Thyroid gland (tissue), 4 donors: ENCODE data around the gene FGF19.

Experiments
- POLR2A ChIP-seq, 2 donors: fragments of 450-650 bp; IDR thresholded peaks; one replicate each; pipeline ENCODE4 v1.6.1; 2017; ENCODE audit warnings: antibody characterized with exemption in 2 of 2, mild to moderate bottlenecking in 2 of 2, moderate library complexity in 1 of 2
- TF ChIP-seq, protein P1 (sequence below), 6 experiments: fragments of 200-600 bp in 3 of 6; fragments of 450-650 bp in 3 of 6; sonication (generic) in 3 of 6; IDR thresholded peaks; one replicate each; pipeline ENCODE4 v1.5.1; 2016 to 2019; ENCODE audit warnings: antibody characterized with exemption in 6 of 6, mild to moderate bottlenecking in 2 of 6, inconsistent platforms in 1 of 6, moderate library complexity in 1 of 6

DNA sequence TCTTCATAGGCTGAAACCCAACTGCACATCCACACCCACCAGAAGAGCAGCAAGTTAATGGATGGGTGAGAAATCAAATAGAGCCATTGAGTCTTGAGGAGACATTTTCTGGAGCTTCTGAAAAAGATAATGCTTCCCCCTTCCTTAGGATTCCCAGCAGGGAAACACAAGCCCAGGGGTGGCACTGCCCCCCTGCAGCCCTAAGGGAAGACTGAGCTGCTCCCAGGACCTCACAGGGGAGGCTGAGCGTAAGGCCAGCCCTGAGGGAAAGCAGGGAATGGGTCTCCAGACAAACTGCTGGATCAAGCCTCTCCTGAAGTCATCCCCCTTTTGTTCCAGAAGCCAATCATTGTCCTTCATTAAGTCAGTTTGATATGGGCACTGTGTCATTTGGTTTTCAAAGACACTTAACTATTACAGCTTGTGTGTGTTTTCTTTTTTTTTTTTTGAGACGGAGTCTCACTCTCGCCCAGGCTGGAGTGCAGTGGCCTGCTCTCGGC, 43.8 kb downstream of the FGF19 start:
- TF ChIP-seq, protein P1, sequence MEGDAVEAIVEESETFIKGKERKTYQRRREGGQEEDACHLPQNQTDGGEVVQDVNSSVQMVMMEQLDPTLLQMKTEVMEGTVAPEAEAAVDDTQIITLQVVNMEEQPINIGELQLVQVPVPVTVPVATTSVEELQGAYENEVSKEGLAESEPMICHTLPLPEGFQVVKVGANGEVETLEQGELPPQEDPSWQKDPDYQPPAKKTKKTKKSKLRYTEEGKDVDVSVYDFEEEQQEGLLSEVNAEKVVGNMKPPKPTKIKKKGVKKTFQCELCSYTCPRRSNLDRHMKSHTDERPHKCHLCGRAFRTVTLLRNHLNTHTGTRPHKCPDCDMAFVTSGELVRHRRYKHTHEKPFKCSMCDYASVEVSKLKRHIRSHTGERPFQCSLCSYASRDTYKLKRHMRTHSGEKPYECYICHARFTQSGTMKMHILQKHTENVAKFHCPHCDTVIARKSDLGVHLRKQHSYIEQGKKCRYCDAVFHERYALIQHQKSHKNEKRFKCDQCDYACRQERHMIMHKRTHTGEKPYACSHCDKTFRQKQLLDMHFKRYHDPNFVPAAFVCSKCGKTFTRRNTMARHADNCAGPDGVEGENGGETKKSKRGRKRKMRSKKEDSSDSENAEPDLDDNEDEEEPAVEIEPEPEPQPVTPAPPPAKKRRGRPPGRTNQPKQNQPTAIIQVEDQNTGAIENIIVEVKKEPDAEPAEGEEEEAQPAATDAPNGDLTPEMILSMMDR (IDR thresholded peaks at IDR 0.05): no peak
- no peak for TF ChIP-seq POLR2A (IDR thresholded peaks at IDR 0.05)
